ENCODE results near the gene RTN4. TPM values are rescaled to one million over a fixed set of nuclear protein-coding genes. Genes with fewer than 3 reads are reported as not detected.

RTN4 gene
- total RNA-seq, 1 experiment from 2014 or later: 342 TPM

DNA sequence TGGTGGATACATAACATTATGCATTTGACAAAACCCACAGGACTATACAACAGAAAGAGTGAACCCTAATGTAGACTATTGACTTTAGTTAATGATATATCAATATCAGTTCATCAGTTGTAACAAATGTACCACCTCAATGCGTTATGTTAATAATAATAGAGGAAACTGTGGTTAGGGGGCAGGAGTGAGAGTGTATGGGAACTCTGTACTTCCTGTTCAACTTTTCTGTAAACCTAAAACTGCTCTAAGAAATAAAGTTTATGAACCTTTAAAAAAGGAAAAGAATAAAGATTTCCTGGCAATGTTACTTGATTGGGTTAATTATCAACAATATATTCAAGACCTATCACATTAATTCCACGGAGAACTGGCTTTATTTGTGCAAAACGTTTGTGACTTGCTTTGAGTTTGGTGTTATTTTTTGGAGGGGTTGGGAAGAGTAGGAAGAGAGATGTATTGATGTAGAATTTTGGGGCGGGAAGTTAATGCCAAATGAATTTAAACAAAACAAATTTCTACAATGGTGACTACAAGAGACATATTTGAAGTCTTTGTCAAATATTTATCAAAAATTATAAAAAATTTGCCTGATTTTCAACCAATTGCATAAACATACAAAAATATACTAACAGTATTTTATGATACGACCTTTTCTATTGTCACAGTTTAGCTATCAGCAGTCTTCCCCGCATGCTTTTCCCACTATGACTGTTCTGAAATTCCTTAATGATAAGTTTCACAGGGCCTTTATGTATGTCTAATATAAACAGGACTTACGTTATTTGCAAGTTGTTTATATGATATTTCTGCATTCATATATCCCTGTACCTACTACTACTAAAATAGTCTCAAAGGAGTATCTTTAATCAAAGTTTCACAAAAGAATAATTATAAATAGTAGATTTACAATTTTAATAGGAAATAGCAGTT, 2.1 kb upstream of the RTN4 start:
- H3K9me3 ChIP-seq (ENCODE audit: insufficient read depth, low read depth): no peaks in the 10 kb centered on the region
- peak overlapping the region; percentile 93 for H3K4me3 ChIP-seq
- peaks cover 26% of the 10 kb centered on the region for H3K4me1 ChIP-seq (replicated peaks; ENCODE audit: insufficient read depth)
- H4K20me1 ChIP-seq (ENCODE audit: insufficient read depth): peaks cover 16% of the 10 kb centered on the region
- peak overlapping the region; percentile 96 for H3K27ac ChIP-seq
- CTCF ChIA-PET: interaction anchor here (0.7 kb wide), 2 partner anchors 80 to 113 kb away, joined by 3 to 4 read pairs; no protein-coding TSS in a partner anchor
- POLR2A ChIA-PET (ENCODE audit: unreplicated experiment): interaction anchor here (2.6 kb wide), 1 partner anchor 59 kb away, joined by 16 read pairs; no protein-coding TSS in a partner anchor
- H3K4me2 ChIP-seq: peak overlapping the region; percentile 78
- peaks cover 56% of the 10 kb centered on the region for H3K79me2 ChIP-seq (ENCODE audit: low read depth)
- BruUV-seq (replicated peaks): no TSS peak
- H2AFZ ChIP-seq: peak overlapping the region; percentile 3; the same call in 1 of the 2 replicates
- no peak for TF ChIP-seq EZH2 (IDR thresholded peaks at IDR 0.05; ENCODE audit: low read depth)
- TF ChIP-seq, protein P1, sequence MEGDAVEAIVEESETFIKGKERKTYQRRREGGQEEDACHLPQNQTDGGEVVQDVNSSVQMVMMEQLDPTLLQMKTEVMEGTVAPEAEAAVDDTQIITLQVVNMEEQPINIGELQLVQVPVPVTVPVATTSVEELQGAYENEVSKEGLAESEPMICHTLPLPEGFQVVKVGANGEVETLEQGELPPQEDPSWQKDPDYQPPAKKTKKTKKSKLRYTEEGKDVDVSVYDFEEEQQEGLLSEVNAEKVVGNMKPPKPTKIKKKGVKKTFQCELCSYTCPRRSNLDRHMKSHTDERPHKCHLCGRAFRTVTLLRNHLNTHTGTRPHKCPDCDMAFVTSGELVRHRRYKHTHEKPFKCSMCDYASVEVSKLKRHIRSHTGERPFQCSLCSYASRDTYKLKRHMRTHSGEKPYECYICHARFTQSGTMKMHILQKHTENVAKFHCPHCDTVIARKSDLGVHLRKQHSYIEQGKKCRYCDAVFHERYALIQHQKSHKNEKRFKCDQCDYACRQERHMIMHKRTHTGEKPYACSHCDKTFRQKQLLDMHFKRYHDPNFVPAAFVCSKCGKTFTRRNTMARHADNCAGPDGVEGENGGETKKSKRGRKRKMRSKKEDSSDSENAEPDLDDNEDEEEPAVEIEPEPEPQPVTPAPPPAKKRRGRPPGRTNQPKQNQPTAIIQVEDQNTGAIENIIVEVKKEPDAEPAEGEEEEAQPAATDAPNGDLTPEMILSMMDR (conservative IDR thresholded peaks at IDR 0.05): peak; percentile 14; the same call in 1 of the 2 replicates
- DNase-seq: no peak
- H3K27me3 ChIP-seq (ENCODE audit: insufficient read depth, low read depth): no peaks in the 10 kb centered on the region
- no peaks in the 10 kb centered on the region for H3K9me2 ChIP-seq (ENCODE audit: insufficient read depth)
- intact Hi-C loops (cut with micrococcal nuclease; ENCODE audit: unreplicated experiment): no loop called here
- H3K36me3 ChIP-seq (ENCODE audit: low read depth): peaks cover 19% of the 10 kb centered on the region
- H3F3A ChIP-seq (ENCODE audit: insufficient read depth, low read depth): peaks cover 47% of the 10 kb centered on the region

DNA sequence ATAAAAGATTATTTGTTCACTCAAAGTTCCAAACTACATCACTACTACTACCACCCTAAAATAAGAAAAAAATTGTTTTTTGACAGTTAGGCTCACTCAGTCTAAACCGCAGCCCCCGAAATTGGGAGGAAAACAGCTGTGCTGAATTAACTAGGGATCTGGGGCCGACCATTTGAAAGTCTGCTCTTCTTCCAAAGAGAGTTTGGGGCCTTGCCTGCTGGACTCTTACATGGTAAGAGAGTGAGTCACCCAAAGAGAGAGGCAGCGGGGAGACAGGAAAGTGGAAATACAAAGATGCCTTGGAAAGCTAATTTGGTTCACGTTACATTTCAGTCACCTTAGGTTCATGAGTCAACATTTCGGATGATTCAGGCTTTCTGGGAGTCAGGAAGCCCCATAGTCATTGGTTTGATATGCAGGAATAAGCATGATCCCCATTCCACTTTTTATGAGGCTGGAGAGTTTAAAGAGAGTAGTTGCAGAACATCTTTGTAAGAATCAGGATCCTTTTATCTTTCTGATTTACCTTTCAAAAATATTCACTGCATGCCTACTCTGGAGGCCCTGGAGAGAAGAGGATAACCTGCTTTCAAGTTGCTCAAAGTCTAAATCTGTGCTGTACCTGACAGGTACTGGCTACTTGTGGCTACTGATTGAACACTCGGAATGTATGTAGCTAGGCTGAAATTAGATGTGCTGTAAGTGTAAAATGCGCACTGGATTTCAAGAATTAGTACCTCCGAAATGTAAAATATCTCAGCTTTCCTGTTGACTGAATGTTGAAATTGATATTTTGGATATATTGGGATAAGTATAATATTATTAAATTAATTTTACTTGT, 995 bp upstream of the RTN4 start:
- no peaks in the 10 kb centered on the region for H3K9me2 ChIP-seq (ENCODE audit: insufficient read depth)
- TF ChIP-seq EZH2 (IDR thresholded peaks at IDR 0.05; ENCODE audit: low read depth): no peak
- TF ChIP-seq, protein P1 (conservative IDR thresholded peaks at IDR 0.05): 0 out of 2 replicates have a peak, but pooled peaks have one; percentile 4
- peaks cover 32% of the 10 kb centered on the region for H3K4me1 ChIP-seq (replicated peaks; ENCODE audit: insufficient read depth)
- H2AFZ ChIP-seq: peak overlapping the region; percentile 45; the same call in 1 of the 2 replicates
- TSS peak; percentile 69 for BruUV-seq (replicated peaks)
- H3K27ac ChIP-seq: peak overlapping the region; percentile 96
- peak overlapping the region; percentile 78 for H3K4me2 ChIP-seq
- peaks cover 29% of the 10 kb centered on the region for H3K36me3 ChIP-seq (ENCODE audit: low read depth)
- H3K79me2 ChIP-seq (ENCODE audit: low read depth): peaks cover 68% of the 10 kb centered on the region
- peaks cover 58% of the 10 kb centered on the region for H3F3A ChIP-seq (ENCODE audit: insufficient read depth, low read depth)
- H3K27me3 ChIP-seq (ENCODE audit: insufficient read depth, low read depth): no peaks in the 10 kb centered on the region
- peaks cover 27% of the 10 kb centered on the region for H4K20me1 ChIP-seq (ENCODE audit: insufficient read depth)
- peak overlapping the region; percentile 93 for H3K4me3 ChIP-seq
- POLR2A ChIA-PET (ENCODE audit: unreplicated experiment): interaction anchor here (0.5 to 2.6 kb wide), 26 partner anchors 11 to 940 kb away, joined by 3 to 20 read pairs (median 4); partner anchors contain the start of gene CFAP36
- H3K9me3 ChIP-seq (ENCODE audit: insufficient read depth, low read depth): no peaks in the 10 kb centered on the region
- CTCF ChIA-PET: interaction anchor here (0.6 to 1.0 kb wide), 3 partner anchors 112 to 115 kb away, joined by 3 to 4 read pairs (median 4); no protein-coding TSS in a partner anchor
- peak; percentile 77 to 100 for DNase-seq
- intact Hi-C loops (cut with micrococcal nuclease; ENCODE audit: unreplicated experiment): loop anchor here (1.0 to 2.0 kb wide), 5 partner anchors 58 to 566 kb away; partner anchors contain the start of genes EML6 and PPP4R3B

DNA sequence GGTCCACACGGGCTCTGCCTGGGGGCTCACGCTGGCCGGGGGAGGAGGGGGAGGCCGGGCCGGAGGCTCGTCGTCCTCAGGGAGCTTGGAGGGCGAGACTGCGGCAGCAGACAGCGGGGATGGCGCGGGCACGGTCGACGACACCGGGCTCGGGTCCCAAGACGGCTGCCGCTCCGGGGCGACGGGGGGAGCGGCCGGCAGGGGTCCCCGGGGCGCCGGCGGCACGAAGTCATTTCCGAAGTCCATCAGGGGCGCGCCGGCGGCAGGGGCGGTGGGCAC, 491 bp downstream of the RTN4 start:
- Histone ChIP-seq H3K36me3 (ENCODE audit: low read depth) (peaks cover 40% of the 10 kb centered on the region), H3K4me3 (peak overlapping the region; percentile 93), H4K20me1 (ENCODE audit: insufficient read depth) (peaks cover 42% of the 10 kb centered on the region), H3K27ac (peak overlapping the region; percentile 96), H3K9me2 (ENCODE audit: insufficient read depth) (no peaks in the 10 kb centered on the region), H3K4me1 (replicated peaks; ENCODE audit: insufficient read depth) (peaks cover 42% of the 10 kb centered on the region), H3K4me2 (peak overlapping the region; percentile 93), H2AFZ (0 out of 2 replicates have a peak overlapping the region, but pooled peaks have one; percentile 46), H3K27me3 (ENCODE audit: insufficient read depth, low read depth) (no peaks in the 10 kb centered on the region), H3K9me3 (ENCODE audit: insufficient read depth, low read depth) (no peaks in the 10 kb centered on the region), H3K79me2 (ENCODE audit: low read depth) (peaks cover 83% of the 10 kb centered on the region), H3F3A (ENCODE audit: insufficient read depth, low read depth) (peaks cover 58% of the 10 kb centered on the region)
- ChIA-PET CTCF (interaction anchor here (0.6 to 2.5 kb wide), 2 partner anchors 48 to 150 kb away, joined by 3 to 6 read pairs; no protein-coding TSS in a partner anchor), POLR2A (ENCODE audit: unreplicated experiment) (interaction anchor here (0.5 to 2.6 kb wide), 5 partner anchors 48 to 450 kb away, joined by 3 to 20 read pairs (median 8); no protein-coding TSS in a partner anchor)
- TF ChIP-seq, protein P1 (conservative IDR thresholded peaks at IDR 0.05): no peak
- TF ChIP-seq EZH2 (IDR thresholded peaks at IDR 0.05; ENCODE audit: low read depth): no peak
- DNase-seq: no peak
- intact Hi-C loops (cut with micrococcal nuclease; ENCODE audit: unreplicated experiment): loop anchor here (1.0 to 5.0 kb wide), 10 partner anchors 34 to 567 kb away; partner anchors contain the start of genes CLHC1, EML6, PPP4R3B and RPS27A
- BruUV-seq (replicated peaks): no TSS peak

All from PC-9 (cell line).